NB4 (cell line): Measurements from ENCODE around the gene KCTD21.

Experiments
- CTCF ChIP-seq: IDR thresholded peaks from one replicate; pipeline ENCODE4 v1.5.1; 2012; ENCODE audit warnings: low read depth, low read length
- POLR2A ChIP-seq: IDR thresholded peaks from 2 replicates; pipeline ENCODE4 v1.6.1; 2011; ENCODE audit warnings: mild to moderate bottlenecking; ENCODE audit not compliant: insufficient read length; ENCODE audit errors: extremely low read depth

DNA sequence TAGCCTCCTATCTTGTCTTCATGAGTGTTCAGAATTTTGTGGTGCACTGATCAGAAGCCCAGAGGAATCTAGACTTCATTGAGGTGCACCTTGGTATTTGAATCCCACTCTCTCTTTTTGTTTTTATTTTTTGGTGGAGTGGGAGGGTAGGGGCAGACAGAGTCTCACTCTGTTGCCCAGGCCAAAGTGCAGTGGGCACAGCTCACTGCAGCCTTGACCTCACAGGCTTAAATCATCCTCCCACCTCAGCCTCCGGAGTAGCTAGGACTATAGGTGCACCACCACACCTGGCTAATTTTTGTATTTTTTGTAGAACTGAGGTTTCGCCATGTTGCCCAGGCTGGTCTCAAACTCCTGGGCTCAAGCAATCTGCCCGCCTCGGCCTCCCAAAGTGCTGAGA is 38.1 kb downstream of the KCTD21 start:
- TF ChIP-seq CTCF (no peak), POLR2A (no peak)
